ENCODE results near the gene FPGS. TPM values are rescaled to one million over a fixed set of nuclear protein-coding genes. Genes with fewer than 3 reads are reported as not detected.

FPGS gene
- total RNA-seq, 1 donor from 2014 or later: 132 TPM

DNA sequence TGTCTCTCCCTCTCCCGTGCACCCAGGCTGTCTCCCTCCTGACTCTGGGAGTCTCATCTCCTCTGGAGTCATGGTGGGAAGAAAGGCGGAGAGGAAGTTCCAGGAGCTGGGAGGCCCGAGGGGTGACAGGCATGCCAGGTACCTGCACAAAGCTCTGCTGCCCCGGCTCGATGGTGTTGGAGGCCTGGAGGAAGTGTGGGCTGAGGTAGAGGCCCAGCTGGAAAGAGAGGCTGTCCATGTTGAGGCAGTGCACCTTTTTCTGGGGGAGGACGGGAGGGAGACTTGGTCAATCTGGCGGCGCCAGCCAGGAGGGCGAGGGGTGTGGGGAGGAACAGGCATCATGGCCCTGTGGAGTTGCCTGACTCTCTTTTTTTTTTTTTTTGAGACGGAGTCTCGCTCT lies 15.9 kb downstream of the FPGS start:
- TF ChIP-seq, protein P1, sequence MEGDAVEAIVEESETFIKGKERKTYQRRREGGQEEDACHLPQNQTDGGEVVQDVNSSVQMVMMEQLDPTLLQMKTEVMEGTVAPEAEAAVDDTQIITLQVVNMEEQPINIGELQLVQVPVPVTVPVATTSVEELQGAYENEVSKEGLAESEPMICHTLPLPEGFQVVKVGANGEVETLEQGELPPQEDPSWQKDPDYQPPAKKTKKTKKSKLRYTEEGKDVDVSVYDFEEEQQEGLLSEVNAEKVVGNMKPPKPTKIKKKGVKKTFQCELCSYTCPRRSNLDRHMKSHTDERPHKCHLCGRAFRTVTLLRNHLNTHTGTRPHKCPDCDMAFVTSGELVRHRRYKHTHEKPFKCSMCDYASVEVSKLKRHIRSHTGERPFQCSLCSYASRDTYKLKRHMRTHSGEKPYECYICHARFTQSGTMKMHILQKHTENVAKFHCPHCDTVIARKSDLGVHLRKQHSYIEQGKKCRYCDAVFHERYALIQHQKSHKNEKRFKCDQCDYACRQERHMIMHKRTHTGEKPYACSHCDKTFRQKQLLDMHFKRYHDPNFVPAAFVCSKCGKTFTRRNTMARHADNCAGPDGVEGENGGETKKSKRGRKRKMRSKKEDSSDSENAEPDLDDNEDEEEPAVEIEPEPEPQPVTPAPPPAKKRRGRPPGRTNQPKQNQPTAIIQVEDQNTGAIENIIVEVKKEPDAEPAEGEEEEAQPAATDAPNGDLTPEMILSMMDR (conservative IDR thresholded peaks at IDR 0.05; ENCODE audit: low read depth, low read length): no peak
- H3K4me3 ChIP-seq (ENCODE audit: low read depth, low read length): no peak overlapping the region
- DNase-seq (ENCODE audit: low read depth): no peak

DNA sequence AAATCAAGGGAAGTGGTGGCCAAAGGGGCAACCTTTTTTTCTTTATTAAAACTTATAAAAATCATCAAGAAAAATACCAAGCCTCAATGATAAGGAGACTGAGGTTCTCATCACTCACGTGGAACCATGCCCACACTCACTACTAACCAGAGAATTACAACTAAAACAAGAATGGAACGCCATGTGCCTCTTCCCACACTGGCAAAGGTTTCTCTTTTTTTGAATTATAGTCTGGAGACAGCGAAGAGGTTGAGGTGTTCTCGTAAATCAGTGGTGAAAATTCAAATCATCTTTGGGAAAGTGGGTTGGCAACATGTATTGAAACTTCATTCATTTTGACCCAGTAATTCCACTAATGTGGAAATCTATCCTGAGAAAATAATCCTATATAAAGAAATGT lies 19.4 kb downstream of the FPGS start:
- TF ChIP-seq, protein P1 (conservative IDR thresholded peaks at IDR 0.05; ENCODE audit: low read depth, low read length): no peak
- no peak for DNase-seq (ENCODE audit: low read depth)
- H3K4me3 ChIP-seq (ENCODE audit: low read depth, low read length): no peak overlapping the region

DNA sequence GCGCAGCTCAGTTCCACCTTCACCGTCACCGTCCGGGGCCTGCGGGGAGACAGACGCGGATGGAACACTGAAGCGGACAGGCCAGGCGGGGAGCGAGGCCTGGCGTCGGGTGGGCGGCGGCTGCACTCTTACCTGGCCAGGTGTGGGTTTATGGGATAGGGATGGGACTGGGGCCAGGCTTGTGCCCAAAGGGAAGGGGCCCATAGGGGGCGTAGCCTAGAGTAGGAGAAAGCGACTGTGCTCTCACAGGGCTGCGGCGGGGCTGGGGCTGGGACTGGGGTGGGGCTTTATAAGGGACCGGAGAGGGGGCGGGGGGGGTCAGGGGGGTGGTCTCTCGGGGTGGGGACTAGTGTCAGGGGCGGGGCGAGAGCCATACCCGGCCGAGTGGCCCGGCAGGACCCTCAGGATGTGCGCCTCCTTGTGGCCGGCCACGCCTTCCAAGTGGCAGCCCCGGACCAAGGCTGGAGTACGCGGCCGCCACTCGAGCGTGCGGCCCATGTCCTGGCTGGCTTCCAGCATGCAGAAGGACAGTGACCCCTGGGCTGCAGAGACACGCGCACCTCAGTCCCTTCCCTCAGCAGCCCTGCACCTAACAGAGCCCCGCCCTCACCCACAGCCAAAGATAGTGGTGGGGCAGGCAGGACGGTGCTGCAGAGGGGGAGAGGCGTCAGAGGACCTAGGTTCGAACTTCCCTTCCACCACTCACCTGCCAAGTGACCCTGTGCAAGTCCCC lies 22.8 kb downstream of the FPGS start:
- no peak overlapping the region for H3K4me3 ChIP-seq (ENCODE audit: low read depth, low read length)
- DNase-seq (ENCODE audit: low read depth): no peak
- TF ChIP-seq, protein P1 (conservative IDR thresholded peaks at IDR 0.05; ENCODE audit: low read depth, low read length): peak; percentile 44

DNA sequence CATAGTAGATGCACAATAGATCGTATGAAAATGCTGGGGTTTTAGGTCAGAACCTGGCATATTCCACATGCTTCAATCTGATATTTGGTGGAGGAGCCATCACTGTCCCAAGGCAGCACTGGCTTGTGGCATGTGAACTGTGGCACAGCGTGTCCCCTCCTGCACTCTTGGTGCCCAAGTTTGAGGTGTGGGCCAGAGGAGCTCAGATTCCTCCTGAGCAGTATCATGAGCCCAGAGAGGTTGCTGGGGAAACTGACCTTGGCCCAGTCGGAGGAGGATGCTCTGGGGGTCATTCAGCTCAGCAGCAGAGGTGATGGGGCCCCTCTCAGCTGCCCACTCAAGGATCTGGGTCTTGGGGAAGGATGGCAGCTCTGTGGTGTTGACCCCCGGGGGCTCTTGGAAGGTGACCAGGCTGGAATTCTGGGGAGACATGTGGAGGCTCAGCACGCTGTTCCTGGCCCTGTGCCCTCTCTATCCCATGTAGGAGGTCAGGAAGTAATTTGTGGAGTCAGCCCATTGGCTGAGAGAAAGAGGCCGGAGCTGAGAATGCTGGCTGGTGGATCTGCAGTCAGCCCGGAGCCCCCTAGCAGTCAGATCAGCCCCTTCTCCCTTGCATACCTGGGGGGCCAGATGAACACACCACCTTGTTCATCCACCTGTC lies 23.7 kb downstream of the FPGS start:
- DNase-seq (ENCODE audit: low read depth): no peak
- TF ChIP-seq, protein P1 (conservative IDR thresholded peaks at IDR 0.05; ENCODE audit: low read depth, low read length): no peak

DNA sequence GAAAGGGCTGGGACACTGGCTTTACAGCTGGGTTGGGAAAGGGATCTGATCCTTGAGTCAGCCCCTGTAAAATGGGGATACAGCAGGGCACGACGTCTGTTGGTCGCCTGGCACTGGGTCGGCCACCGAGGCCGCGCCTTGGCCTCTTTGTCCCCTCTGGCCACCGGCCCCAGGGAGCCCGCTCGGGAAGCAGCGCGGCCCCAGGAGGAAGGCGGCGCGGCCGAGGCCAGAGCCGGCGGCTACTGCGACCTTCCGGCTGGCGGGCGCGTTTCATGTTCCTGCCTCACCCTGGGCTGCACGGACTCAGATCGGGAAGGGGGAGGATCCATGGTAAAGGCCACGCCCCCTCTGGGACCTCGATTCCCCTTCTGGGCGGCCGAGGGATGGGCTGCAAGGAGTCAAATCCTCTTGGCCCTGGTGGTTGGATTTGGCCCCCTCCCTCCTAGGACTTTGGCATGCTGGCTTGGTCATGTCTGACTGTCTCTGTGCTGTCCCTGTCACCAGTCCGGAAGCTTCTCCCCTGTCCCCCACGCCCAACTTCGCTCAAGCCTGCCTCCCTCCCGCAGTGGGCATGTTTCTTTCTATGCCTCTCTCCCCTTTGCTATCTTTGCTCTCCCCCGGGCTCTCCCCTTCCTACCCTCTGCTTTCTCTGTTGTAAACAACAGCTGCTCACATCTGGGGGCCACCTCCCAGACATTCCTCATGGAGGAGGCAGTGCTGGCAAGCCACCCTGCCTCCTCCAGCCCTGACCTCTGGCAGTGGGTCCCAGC lies 25.8 kb downstream of the FPGS start:
- peak overlapping the region; percentile 40 for H3K4me3 ChIP-seq (ENCODE audit: low read depth, low read length)
- TF ChIP-seq, protein P1 (conservative IDR thresholded peaks at IDR 0.05; ENCODE audit: low read depth, low read length): no peak
- DNase-seq (ENCODE audit: low read depth): no peak

More for the DNA sequence above, 23.7 kb downstream of the FPGS start:
- H3K4me3 ChIP-seq (ENCODE audit: low read depth, low read length): no peak overlapping the region

DNA sequence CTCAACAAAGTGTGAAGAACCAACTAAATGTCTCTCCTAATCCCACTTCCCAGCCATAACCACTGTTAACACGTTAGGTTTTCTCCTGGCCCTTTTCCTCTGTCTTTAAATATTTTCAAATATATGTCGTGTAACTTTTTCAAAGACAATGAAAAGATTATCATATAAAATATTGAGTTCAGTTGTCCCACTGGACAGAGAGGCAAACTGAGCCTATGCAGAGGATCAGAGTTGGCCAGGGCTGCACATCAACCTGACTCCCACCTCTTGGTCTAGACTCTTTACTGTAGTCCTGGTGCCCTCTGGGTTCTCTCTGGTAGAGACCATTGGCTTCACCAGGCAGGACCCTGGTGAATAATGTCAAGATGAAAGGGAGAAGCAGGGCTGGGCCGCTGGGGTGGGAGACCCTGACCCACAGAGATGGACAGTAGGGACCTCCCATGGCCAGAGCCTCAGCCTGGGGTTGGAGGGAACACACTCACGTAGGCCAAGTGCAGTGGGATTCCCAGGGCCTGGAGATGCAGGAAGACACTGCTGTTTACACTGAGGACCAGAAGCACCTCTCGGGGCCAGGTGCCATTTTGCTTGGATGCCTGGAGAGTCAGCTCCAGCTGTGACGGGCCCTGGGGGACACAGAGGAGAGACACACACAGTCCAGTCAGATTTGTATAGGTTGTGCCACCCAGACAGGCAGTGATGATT lies 26.7 kb downstream of the FPGS start:
- TF ChIP-seq, protein P1 (conservative IDR thresholded peaks at IDR 0.05; ENCODE audit: low read depth, low read length): no peak
- no peak overlapping the region for H3K4me3 ChIP-seq (ENCODE audit: low read depth, low read length)
- DNase-seq (ENCODE audit: low read depth): no peak
